Endodermal cell (in vitro differentiated cells): ENCODE results near the gene FEM1C. TPM values are rescaled to one million over a fixed set of nuclear protein-coding genes. Genes with fewer than 3 reads are reported as not detected.

Experiments
- DNase-seq: peaks from one replicate; pipeline ENCODE4 v3.0.0-alpha.2; 2017
- H3K27ac ChIP-seq: 2 replicates; pipeline ENCODE4 v1.5.1; 2013; ENCODE audit warnings: mild to moderate bottlenecking, low read depth, low read length, moderate library complexity
- H3K27me3 ChIP-seq: 2 replicates; pipeline ENCODE4 v1.6.1; 2013; ENCODE audit warnings: mild to moderate bottlenecking, low read length, moderate library complexity; ENCODE audit not compliant: insufficient read depth, control insufficient read depth, poor library complexity, severe bottlenecking
- H3K36me3 ChIP-seq: 2 replicates; pipeline ENCODE4 v1.7.0; 2013; ENCODE audit warnings: mild to moderate bottlenecking, low read length, moderate library complexity; ENCODE audit not compliant: control insufficient read depth, insufficient read depth
- H3K4me1 ChIP-seq: one replicate; pipeline ENCODE4 v1.7.0; 2013; ENCODE audit warnings: low read length; ENCODE audit not compliant: control insufficient read depth, insufficient read depth
- H3K4me3 ChIP-seq: 2 replicates; pipeline ENCODE4 v1.5.1; 2013; ENCODE audit warnings: mild to moderate bottlenecking, low read length, moderate library complexity
- H3K9ac ChIP-seq: 2 replicates; pipeline ENCODE4 v1.6.1; 2013; ENCODE audit warnings: mild to moderate bottlenecking, low read length, moderate library complexity; ENCODE audit not compliant: poor library complexity, severe bottlenecking; ENCODE audit errors: extremely low read depth
- H3K9me3 ChIP-seq: 2 replicates; pipeline ENCODE4 v1.6.1; 2013; ENCODE audit warnings: mild to moderate bottlenecking, low read length, moderate library complexity; ENCODE audit not compliant: control insufficient read depth
- H3K27ac Mint-ChIP-seq: 2 replicates; pipeline ENCODE4 v1.8.0; 2020; ENCODE audit warnings: mixed read lengths
- H3K27me3 Mint-ChIP-seq: 2 replicates; pipeline ENCODE4 v1.8.0; 2021; ENCODE audit warnings: mild to moderate bottlenecking, mixed read lengths; ENCODE audit not compliant: insufficient read depth
- H3K36me3 Mint-ChIP-seq: 2 replicates; pipeline ENCODE4 v1.8.0; 2020; ENCODE audit warnings: low read depth, mixed read lengths
- H3K4me1 Mint-ChIP-seq: 2 replicates; pipeline ENCODE4 v1.8.0; 2020; ENCODE audit warnings: mixed read lengths
- H3K4me3 Mint-ChIP-seq: 2 replicates; pipeline ENCODE4 v1.8.0; 2020; ENCODE audit warnings: mild to moderate bottlenecking, moderate library complexity, mixed read lengths
- H3K9me3 Mint-ChIP-seq: 2 replicates; pipeline ENCODE4 v1.8.0; 2020; ENCODE audit warnings: mild to moderate bottlenecking, mixed read lengths
- WGBS, 2 experiments: methylation state at CpG; one replicate each; pipeline versions ENCODE4 v1.1.5 to v1.1.7; 2013; ENCODE audit warnings: missing lambda C conversion rate in 2 of 2, mixed read lengths in 1 of 2; ENCODE audit not compliant: insufficient coverage in 1 of 2, insufficient read length in 1 of 2; 5-methylcytosine and 5-hydroxymethylcytosine counted together
- total RNA-seq, 2 donors: library from RNA; stranded (reverse); fragmentation: NEBNext Ultra II Directional in 1 of 2; extraction: Animal tissue kit (Norgen Biotek cat#: 25700) in 1 of 2; gene quantifications; 2 replicates in 1 of 2; 3 replicates in 1 of 2; pipeline ENCODE4 v1.2.1, GENCODE V29; 2021
- TF ChIP-seq, protein P1 (sequence below): fragments of 200-600 bp; sonication (generic); conservative IDR thresholded peaks from 2 replicates; pipeline ENCODE4 v1.5.0; 2021; ENCODE audit warnings: antibody characterized with exemption, mild to moderate bottlenecking

Gene FEM1C
- total RNA-seq, 2 donors from 2014 or later: 12.3 to 14.4 TPM

GRCh38 chr5:115577329-115577728, 32.8 kb upstream of the FEM1C start:
- 89% methylated on average over 2 of the region's 2 CpGs; no CpG with 5 or more reads in 1 of the 2 experiments for WGBS, 2 experiments

GRCh38 chr5:115575167-115576070, 30.8 kb upstream of the FEM1C start:
- H3K9me3 Mint-ChIP-seq: no peaks in the 10 kb centered on the region
- TF ChIP-seq, protein P1, sequence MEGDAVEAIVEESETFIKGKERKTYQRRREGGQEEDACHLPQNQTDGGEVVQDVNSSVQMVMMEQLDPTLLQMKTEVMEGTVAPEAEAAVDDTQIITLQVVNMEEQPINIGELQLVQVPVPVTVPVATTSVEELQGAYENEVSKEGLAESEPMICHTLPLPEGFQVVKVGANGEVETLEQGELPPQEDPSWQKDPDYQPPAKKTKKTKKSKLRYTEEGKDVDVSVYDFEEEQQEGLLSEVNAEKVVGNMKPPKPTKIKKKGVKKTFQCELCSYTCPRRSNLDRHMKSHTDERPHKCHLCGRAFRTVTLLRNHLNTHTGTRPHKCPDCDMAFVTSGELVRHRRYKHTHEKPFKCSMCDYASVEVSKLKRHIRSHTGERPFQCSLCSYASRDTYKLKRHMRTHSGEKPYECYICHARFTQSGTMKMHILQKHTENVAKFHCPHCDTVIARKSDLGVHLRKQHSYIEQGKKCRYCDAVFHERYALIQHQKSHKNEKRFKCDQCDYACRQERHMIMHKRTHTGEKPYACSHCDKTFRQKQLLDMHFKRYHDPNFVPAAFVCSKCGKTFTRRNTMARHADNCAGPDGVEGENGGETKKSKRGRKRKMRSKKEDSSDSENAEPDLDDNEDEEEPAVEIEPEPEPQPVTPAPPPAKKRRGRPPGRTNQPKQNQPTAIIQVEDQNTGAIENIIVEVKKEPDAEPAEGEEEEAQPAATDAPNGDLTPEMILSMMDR: no peak
- H3K4me1 Mint-ChIP-seq: no peaks in the 10 kb centered on the region
- Histone ChIP-seq H3K4me3 (no peak overlapping the region), H3K27ac (no peak overlapping the region), H3K36me3 (no peaks in the 10 kb centered on the region), H3K4me1 (no peaks in the 10 kb centered on the region), H3K9me3 (no peaks in the 10 kb centered on the region), H3K9ac (no peak overlapping the region), H3K27me3 (no peaks in the 10 kb centered on the region)
- DNase-seq: no peak
- no peak overlapping the region for H3K4me3 Mint-ChIP-seq
- 84 to 92% methylated on average over 3 to 5 of the region's 5 CpGs for WGBS, 2 experiments
- no peak overlapping the region for H3K27ac Mint-ChIP-seq
- no peaks in the 10 kb centered on the region for H3K27me3 Mint-ChIP-seq
- H3K36me3 Mint-ChIP-seq: no peaks in the 10 kb centered on the region

More at GRCh38 chr5:115577329-115577728, 32.8 kb upstream of the FEM1C start:
- Mint-ChIP-seq H3K4me1 (no peaks in the 10 kb centered on the region), H3K4me3 (no peak overlapping the region), H3K27ac (no peak overlapping the region), H3K36me3 (no peaks in the 10 kb centered on the region), H3K9me3 (no peaks in the 10 kb centered on the region), H3K27me3 (no peaks in the 10 kb centered on the region)
- TF ChIP-seq, protein P1: no peak
- no peak overlapping the region for H3K4me3 ChIP-seq
- H3K9me3 ChIP-seq: no peaks in the 10 kb centered on the region
- no peaks in the 10 kb centered on the region for H3K4me1 ChIP-seq
- DNase-seq: no peak
- H3K36me3 ChIP-seq: no peaks in the 10 kb centered on the region
- no peak overlapping the region for H3K27ac ChIP-seq
- H3K27me3 ChIP-seq: no peaks in the 10 kb centered on the region
- H3K9ac ChIP-seq: no peak overlapping the region

GRCh38 chr5:115573133-115573532, 28.6 kb upstream of the FEM1C start:
- H3K9me3 Mint-ChIP-seq: no peaks in the 10 kb centered on the region
- WGBS, 2 experiments: 86% methylated on average over 2 of the region's 2 CpGs; no CpG with 5 or more reads in 1 of the 2 experiments
- no peak overlapping the region for H3K27ac ChIP-seq

More at GRCh38 chr5:115573133-115573532, 28.6 kb upstream of the FEM1C start:
- Mint-ChIP-seq H3K27ac (no peak overlapping the region), H3K4me3 (no peak overlapping the region), H3K4me1 (no peaks in the 10 kb centered on the region), H3K27me3 (no peaks in the 10 kb centered on the region), H3K36me3 (no peaks in the 10 kb centered on the region)
- Histone ChIP-seq H3K4me3 (no peak overlapping the region), H3K4me1 (no peaks in the 10 kb centered on the region), H3K9ac (no peak overlapping the region), H3K27me3 (no peaks in the 10 kb centered on the region), H3K36me3 (no peaks in the 10 kb centered on the region), H3K9me3 (no peaks in the 10 kb centered on the region)
- TF ChIP-seq, protein P1: no peak
- DNase-seq: no peak
